ENCODE measurements around the gene CUL2. TPM values are rescaled to one million over a fixed set of nuclear protein-coding genes. Genes with fewer than 3 reads are reported as not detected.
A peak's percentile ranks its signal among the peaks of the same experiment; 100 is the strongest.
"Not testable (repeated sequence)": the region's sequence is repeated elsewhere in the genome, so short reads cannot be mapped to it uniquely, and the experiment has no call there.

Gene CUL2
- total RNA-seq, 1 experiment from 2014 or later, result 30.7 TPM

DNA sequence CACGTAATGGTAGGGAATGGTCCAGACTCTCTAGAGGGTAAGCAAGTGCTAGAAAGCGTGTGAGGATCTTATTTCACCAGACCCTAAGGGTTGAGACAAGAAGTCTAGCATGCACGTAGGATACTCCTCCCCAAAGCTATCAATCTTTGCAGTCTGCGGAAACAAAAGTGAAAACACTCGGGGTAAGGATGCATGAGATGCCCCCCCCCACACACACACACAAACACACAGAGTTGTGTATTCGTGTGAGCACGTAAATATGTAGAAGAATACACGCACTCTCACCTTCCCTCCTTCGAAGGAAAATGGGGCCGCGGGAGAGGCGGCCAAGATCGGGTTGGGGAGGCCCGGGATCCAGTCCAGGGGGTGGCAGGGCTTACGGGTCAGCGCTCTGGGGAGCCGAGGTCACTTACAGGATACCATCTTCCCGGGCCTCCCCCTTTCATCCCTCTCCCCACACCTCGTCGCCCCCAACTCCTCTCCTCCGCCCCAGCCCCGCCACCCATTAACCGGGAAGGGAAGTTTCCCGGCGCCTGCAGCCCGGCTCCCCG, 455 bp downstream of the CUL2 start:
- no TSS peak for BruUV-seq (replicated peaks)
- ChIA-PET POLR2A (interaction anchor here (0.6 to 3.1 kb wide), 4 partner anchors 10 to 317 kb away, joined by 3 to 9 read pairs (median 4); no protein-coding TSS in a partner anchor), CTCF (no interaction called here)
- DNase-seq (ENCODE audit: unreplicated experiment), result peak; percentile 18
- Mint-ChIP-seq H3K27ac (ENCODE audit: low read depth, unreplicated experiment) (peak overlapping the region; percentile 79), H3K36me3 (ENCODE audit: insufficient read depth, unreplicated experiment) (no peaks in the 10 kb centered on the region), H3K27me3 (ENCODE audit: insufficient read depth, unreplicated experiment) (no peaks in the 10 kb centered on the region), H3K4me1 (ENCODE audit: insufficient read depth, unreplicated experiment) (peaks cover 22% of the 10 kb centered on the region), H3K4me3 (ENCODE audit: unreplicated experiment) (peak overlapping the region; percentile 83), H3K9me3 (ENCODE audit: unreplicated experiment) (no peaks in the 10 kb centered on the region)
- TF ChIP-seq, protein P1, sequence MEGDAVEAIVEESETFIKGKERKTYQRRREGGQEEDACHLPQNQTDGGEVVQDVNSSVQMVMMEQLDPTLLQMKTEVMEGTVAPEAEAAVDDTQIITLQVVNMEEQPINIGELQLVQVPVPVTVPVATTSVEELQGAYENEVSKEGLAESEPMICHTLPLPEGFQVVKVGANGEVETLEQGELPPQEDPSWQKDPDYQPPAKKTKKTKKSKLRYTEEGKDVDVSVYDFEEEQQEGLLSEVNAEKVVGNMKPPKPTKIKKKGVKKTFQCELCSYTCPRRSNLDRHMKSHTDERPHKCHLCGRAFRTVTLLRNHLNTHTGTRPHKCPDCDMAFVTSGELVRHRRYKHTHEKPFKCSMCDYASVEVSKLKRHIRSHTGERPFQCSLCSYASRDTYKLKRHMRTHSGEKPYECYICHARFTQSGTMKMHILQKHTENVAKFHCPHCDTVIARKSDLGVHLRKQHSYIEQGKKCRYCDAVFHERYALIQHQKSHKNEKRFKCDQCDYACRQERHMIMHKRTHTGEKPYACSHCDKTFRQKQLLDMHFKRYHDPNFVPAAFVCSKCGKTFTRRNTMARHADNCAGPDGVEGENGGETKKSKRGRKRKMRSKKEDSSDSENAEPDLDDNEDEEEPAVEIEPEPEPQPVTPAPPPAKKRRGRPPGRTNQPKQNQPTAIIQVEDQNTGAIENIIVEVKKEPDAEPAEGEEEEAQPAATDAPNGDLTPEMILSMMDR (IDR thresholded peaks at IDR 0.05; ENCODE audit: unreplicated experiment), result no peak
- intact Hi-C loops (cut with micrococcal nuclease), result loop anchor here (5.0 kb wide), 1 partner anchor 82 kb away; no protein-coding TSS in a partner anchor

DNA sequence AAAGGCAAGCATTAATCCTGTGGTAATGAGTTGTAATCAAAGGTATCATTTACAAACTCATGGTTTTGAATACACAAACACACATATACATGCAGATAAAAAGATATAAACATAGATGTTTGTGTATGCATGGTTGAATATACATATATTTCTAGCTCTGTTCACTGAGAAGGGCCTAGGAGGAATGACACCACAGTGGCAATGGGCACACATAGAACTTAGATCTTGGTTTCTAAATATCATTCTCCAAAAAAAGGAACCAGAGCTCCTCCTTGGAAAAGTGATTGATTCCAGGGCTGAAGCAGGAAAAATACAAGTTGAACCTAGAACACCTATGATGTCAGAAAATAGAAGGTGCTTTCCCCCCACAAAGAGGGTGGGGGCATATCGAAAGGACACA, 6.9 kb downstream of the CUL2 start:
- BruUV-seq (replicated peaks), result no TSS peak
- no peak overlapping the region for H3K27ac Mint-ChIP-seq (ENCODE audit: low read depth, unreplicated experiment)
- no peak overlapping the region for H3K4me3 Mint-ChIP-seq (ENCODE audit: unreplicated experiment)
- intact Hi-C loops (cut with micrococcal nuclease), result no loop called here
- no peaks in the 10 kb centered on the region for H3K27me3 Mint-ChIP-seq (ENCODE audit: insufficient read depth, unreplicated experiment)
- TF ChIP-seq, protein P1 (IDR thresholded peaks at IDR 0.05; ENCODE audit: unreplicated experiment), result no peak
- peaks cover 7% of the 10 kb centered on the region for H3K9me3 Mint-ChIP-seq (ENCODE audit: unreplicated experiment)
- peaks cover 16% of the 10 kb centered on the region for H3K4me1 Mint-ChIP-seq (ENCODE audit: insufficient read depth, unreplicated experiment)
- no peak for DNase-seq (ENCODE audit: unreplicated experiment)
- ChIA-PET CTCF (no interaction called here), POLR2A (no interaction called here)
- peaks cover 10% of the 10 kb centered on the region for H3K36me3 Mint-ChIP-seq (ENCODE audit: insufficient read depth, unreplicated experiment)

DNA sequence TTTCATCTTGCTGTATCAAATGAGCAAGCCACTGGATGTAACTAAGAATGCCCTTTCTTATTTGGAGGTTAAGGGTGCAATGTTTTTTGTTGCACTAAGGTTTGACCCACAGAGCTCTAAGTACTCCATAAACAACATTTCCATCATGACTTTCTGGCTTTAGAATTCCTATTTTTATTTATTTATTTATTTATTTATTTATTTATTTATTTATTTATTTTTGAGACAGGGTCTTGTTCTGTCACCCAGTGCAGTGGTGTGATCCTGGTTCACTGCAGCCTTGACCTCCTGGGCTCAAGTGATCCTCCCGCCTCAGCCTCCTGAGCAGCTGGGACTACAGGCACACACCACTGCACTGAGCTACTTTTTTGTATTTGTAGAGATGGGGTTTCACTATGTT, 9.9 kb downstream of the CUL2 start:
- H3K4me1 Mint-ChIP-seq (ENCODE audit: insufficient read depth, unreplicated experiment), result peaks cover 10% of the 10 kb centered on the region
- H3K4me3 Mint-ChIP-seq (ENCODE audit: unreplicated experiment); intact Hi-C loops (cut with micrococcal nuclease); H3K9me3 Mint-ChIP-seq (ENCODE audit: unreplicated experiment); H3K36me3 Mint-ChIP-seq (ENCODE audit: insufficient read depth, unreplicated experiment); H3K27me3 Mint-ChIP-seq (ENCODE audit: insufficient read depth, unreplicated experiment); DNase-seq (ENCODE audit: unreplicated experiment); BruUV-seq (replicated peaks); H3K27ac Mint-ChIP-seq (ENCODE audit: low read depth, unreplicated experiment): not testable (repeated sequence)
- ChIA-PET POLR2A (interaction anchor here (0.6 to 1.3 kb wide), 4 partner anchors 10 to 426 kb away, joined by 3 to 9 read pairs (median 3); partner anchors contain the start of gene CUL2), CTCF (interaction anchor here (0.6 to 1.3 kb wide), 3 partner anchors 44 to 116 kb away, joined by 3 to 5 read pairs (median 4); no protein-coding TSS in a partner anchor)

DNA sequence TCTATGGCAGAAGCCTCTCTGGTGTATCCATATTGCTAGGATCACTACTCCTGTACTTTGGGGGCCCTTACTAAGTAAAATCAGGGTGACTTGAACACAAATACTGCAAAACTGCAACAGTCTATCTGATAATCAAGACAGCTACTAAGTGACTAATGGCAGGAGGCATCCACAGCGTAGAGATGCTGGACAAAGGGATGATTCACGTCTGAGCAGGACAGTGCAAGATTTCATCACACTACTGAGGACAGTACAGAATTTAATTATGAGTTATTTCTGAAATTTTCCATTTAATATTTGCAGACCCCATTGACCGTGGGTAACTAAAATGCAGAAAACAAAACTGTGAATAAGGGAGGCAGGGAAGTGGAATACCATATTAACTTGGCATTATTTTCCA, 10.4 kb downstream of the CUL2 start:
- BruUV-seq (replicated peaks), result no TSS peak
- no peaks in the 10 kb centered on the region for H3K27me3 Mint-ChIP-seq (ENCODE audit: insufficient read depth, unreplicated experiment)
- H3K4me1 Mint-ChIP-seq (ENCODE audit: insufficient read depth, unreplicated experiment), result peaks cover 10% of the 10 kb centered on the region
- peaks cover 7% of the 10 kb centered on the region for H3K9me3 Mint-ChIP-seq (ENCODE audit: unreplicated experiment)
- peak; percentile 74 for DNase-seq (ENCODE audit: unreplicated experiment)
- TF ChIP-seq, protein P1 (IDR thresholded peaks at IDR 0.05; ENCODE audit: unreplicated experiment), result no peak
- H3K36me3 Mint-ChIP-seq (ENCODE audit: insufficient read depth, unreplicated experiment), result peaks cover 10% of the 10 kb centered on the region
- no peak overlapping the region for H3K27ac Mint-ChIP-seq (ENCODE audit: low read depth, unreplicated experiment)
- H3K4me3 Mint-ChIP-seq (ENCODE audit: unreplicated experiment), result no peak overlapping the region
- intact Hi-C loops (cut with micrococcal nuclease), result no loop called here
- CTCF ChIA-PET, result interaction anchor here (0.6 to 0.7 kb wide), 2 partner anchors 85 to 479 kb away, joined by 3 read pairs; no protein-coding TSS in a partner anchor
- POLR2A ChIA-PET, result interaction anchor here (0.9 to 1.3 kb wide), 3 partner anchors 10 to 420 kb away, joined by 3 to 9 read pairs (median 3); partner anchors contain the start of gene CUL2
